WERI-Rb-1 (cell line): ENCODE measurements around the gene TH.

ENCODE experiments used
- DNase-seq: peaks from one replicate; pipeline ENCODE4 v3.0.0-alpha.2; 2020
- H3K27ac ChIP-seq: fragments of 250-450 bp; sonication (Bioruptor Pico); 2 replicates; pipeline ENCODE4 v1.5.1; 2020; ENCODE audit warnings: mild to moderate bottlenecking, moderate library complexity
- H3K27me3 ChIP-seq: fragments of 250-450 bp; sonication (Bioruptor Pico); 2 replicates; pipeline ENCODE4 v1.5.1; 2021; ENCODE audit warnings: mild to moderate bottlenecking, low read depth, moderate library complexity; ENCODE audit not compliant: insufficient read depth, severe bottlenecking
- H3K36me3 ChIP-seq: fragments of 250-450 bp; sonication (Bioruptor Pico); 2 replicates; pipeline ENCODE4 v1.5.1; 2020; ENCODE audit warnings: mild to moderate bottlenecking, moderate library complexity
- H3K4me3 ChIP-seq: 2 replicates; pipeline ENCODE4 v1.5.1; 2011; ENCODE audit warnings: low read depth, mild to moderate bottlenecking, control low read depth, low read length
- H3K9me3 ChIP-seq: fragments of 250-450 bp; sonication (Bioruptor Pico); 2 replicates; pipeline ENCODE4 v1.5.1; 2021; ENCODE audit warnings: mild to moderate bottlenecking, moderate library complexity; ENCODE audit not compliant: severe bottlenecking
- TF ChIP-seq, protein P1 (sequence below): IDR thresholded peaks from 2 replicates; pipeline ENCODE4 v1.5.1; 2011; ENCODE audit warnings: low read depth, mild to moderate bottlenecking, control low read depth, inconsistent platforms, low read length

Gene TH

DNA sequence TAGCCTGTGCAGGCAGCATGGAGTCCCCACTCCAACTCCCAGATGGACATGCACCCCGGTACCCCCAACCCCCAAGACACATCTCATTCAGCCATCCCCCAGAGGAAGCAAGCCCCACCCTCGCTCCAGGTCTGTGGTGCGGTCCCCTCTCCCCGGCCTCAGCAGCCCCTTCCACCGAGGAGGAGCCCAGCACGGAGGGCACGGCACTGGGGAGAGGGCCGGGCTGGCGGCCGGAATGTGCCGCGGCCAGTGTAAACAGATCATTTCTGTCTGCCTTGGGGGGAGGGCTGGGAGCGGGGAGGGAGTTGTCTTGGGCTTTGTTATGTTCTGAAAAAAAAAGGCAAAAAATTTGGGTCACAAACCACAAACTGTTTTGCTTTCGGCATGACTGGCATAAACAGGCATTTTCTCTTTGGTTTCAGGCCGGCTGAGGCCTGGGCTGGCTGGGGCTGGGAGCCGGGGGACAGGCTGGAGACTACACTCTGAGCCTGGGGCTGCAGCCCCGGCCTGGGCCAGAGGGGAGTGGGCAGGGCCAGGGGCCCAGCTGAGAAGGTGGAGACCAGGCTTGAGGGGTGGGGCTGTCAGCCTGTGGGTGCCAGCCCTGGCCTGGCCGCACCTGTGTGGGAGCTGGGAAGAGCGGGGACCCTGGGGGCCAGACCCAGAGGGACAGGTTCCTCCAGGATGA, 49.3 kb downstream of the TH start:
- H3K27ac ChIP-seq = no peak overlapping the region
- TF ChIP-seq, protein P1, sequence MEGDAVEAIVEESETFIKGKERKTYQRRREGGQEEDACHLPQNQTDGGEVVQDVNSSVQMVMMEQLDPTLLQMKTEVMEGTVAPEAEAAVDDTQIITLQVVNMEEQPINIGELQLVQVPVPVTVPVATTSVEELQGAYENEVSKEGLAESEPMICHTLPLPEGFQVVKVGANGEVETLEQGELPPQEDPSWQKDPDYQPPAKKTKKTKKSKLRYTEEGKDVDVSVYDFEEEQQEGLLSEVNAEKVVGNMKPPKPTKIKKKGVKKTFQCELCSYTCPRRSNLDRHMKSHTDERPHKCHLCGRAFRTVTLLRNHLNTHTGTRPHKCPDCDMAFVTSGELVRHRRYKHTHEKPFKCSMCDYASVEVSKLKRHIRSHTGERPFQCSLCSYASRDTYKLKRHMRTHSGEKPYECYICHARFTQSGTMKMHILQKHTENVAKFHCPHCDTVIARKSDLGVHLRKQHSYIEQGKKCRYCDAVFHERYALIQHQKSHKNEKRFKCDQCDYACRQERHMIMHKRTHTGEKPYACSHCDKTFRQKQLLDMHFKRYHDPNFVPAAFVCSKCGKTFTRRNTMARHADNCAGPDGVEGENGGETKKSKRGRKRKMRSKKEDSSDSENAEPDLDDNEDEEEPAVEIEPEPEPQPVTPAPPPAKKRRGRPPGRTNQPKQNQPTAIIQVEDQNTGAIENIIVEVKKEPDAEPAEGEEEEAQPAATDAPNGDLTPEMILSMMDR = no peak
- no peak overlapping the region for H3K4me3 ChIP-seq

DNA sequence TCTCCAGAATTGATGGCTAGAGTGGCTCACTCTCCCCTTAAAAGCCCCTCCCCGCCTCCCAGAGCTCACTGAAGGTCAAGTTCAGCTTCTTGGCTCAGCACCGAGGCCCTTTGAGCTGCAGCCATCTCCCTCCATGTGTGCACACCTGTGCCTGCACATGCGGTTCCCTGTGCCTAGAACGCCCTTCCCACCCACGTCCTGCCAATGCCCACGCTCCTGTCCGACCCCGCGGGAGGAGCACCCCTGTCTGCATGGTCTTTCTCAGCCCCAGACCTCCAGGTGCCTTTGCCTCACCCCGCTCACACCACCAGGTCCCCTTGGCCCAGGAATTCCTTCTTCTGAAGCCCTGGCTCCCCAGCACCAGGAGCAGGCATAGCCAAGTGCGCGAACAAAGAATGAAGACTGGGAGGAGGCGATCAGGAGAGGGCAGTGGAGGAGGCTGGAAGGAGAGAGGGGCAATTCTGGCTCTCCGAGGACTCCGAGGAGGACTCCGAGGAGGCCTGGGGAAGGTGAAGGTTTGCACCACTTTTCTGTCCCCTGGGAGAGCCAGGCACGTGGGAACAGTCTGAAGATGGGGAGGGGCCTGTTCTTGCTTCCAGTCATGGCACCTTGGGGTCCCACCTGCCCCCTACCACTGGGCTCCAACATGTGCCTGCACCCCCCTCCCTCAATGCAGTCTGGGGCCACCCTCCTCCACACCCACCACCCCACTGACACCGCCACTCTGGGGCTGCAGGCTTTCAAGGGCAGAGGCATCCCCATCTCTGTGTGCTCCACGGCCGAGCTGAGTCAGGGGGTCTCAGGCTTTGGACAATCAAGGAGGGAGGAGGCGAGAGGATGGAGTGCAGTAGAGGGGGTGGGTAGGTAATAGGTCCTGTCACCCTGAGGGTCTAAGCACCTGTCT, 50.1 kb downstream of the TH start:
- Histone ChIP-seq H3K4me3 (no peak overlapping the region), H3K9me3 (peaks cover 8% of the 10 kb centered on the region), H3K27me3 (peaks cover 76% of the 10 kb centered on the region), H3K36me3 (no peaks in the 10 kb centered on the region), H3K27ac (no peak overlapping the region)
- no peak for DNase-seq
- TF ChIP-seq, protein P1 = no peak

More for the DNA sequence above, 49.3 kb downstream of the TH start:
- Histone ChIP-seq H3K27me3 (peaks cover 69% of the 10 kb centered on the region), H3K9me3 (peaks cover under 1% of the 10 kb centered on the region), H3K36me3 (no peaks in the 10 kb centered on the region)
- no peak for DNase-seq

DNA sequence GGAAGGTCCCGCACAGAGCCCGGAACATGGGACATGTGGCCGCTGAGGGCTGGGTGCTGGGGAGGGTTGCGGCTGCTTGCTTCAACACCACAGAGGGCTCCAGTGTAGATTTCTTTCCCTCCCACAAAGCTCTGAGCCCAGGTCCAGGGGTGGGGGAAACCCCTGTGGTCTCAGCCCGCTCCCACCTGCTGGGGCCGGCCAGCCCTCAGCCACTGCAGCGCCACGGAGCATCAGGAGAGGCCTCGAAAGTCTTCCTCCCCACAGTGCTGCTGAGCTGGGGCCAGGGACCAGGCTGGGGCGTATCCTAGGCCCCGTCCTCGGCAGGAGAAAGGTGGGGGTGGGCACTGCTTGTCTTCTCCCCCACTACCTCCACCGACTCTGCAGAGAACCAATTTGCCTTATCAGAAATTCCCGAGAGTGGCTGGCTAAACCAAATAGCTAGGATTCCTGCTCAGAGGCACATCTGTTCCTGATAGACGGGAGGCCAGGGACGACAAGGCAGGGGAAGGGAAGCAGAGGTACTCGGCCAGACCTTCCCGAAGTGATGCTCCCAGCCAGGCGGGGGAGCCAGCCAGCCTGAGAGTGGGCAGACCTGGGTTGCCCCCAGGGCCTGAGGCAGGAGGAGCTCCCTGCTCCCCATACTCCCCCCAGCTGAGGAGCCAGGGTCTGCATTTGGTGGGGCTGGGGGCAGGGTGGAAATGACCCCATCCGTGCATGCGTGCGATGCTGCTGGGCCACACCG, 51.1 kb downstream of the TH start:
- DNase-seq = no peak
- Histone ChIP-seq H3K4me3 (no peak overlapping the region), H3K27ac (no peak overlapping the region), H3K27me3 (peaks cover 86% of the 10 kb centered on the region), H3K36me3 (no peaks in the 10 kb centered on the region), H3K9me3 (peaks cover 15% of the 10 kb centered on the region)
- TF ChIP-seq, protein P1 = no peak

DNA sequence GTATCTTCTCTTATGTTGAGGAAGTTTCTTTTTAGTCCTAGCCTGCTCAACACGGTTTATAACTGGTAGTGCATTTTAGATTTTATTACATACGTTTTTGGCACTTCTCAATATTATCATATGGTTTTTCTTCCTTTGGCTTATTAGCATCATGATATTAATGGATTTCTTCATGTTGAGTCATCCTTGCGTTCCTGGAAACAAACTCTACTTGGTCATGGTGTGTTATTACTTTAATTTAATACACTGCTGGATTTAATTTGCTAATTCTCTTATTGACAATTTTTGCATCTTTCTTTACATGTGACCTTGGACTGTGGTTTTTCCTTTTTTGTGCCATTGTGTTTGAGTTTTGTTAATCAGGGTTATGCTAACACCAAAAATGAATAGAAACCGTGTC, 52.9 kb downstream of the TH start:
- H3K36me3 ChIP-seq = no peaks in the 10 kb centered on the region
- H3K9me3 ChIP-seq = peaks cover 15% of the 10 kb centered on the region
- H3K4me3 ChIP-seq = no peak overlapping the region
- TF ChIP-seq, protein P1 = no peak
- DNase-seq = no peak
- H3K27me3 ChIP-seq = peaks cover 92% of the 10 kb centered on the region
- no peak overlapping the region for H3K27ac ChIP-seq

DNA sequence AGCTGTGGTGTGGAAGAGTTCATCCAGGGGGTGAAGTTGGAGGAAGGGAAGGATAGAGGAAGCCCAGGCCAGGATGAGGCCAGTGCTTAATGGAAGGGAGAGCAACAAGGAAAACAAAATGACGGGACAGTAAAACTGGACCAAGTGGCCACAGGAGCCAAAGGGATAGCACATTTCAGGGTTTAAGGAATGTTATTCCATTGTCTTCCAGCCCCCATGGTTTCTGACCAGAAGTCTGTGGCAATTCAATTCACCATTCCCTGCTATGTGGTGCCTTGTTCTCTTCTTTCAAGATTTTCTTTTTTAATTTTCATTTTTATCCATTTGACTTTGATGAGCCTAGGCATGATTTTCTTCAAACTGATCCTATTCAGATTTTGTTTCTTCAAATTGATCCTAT, 54.9 kb downstream of the TH start:
- Histone ChIP-seq H3K9me3 (peaks cover 15% of the 10 kb centered on the region), H3K27ac (no peak overlapping the region), H3K4me3 (no peak overlapping the region), H3K27me3 (peaks cover 92% of the 10 kb centered on the region), H3K36me3 (no peaks in the 10 kb centered on the region)
- TF ChIP-seq, protein P1 = no peak
- no peak for DNase-seq
